Measurements from ENCODE around the gene NKAIN4.

Gene NKAIN4

GRCh38 chr20:63287697-63288580 lies 33.7 kb upstream of the NKAIN4 start:
- DNase-seq, result no peak

GRCh38 chr20:63286781-63287696 lies 32.8 kb upstream of the NKAIN4 start:
- DNase-seq, result no peak

GRCh38 chr20:63285636-63286615 lies 31.7 kb upstream of the NKAIN4 start:
- DNase-seq, result no peak

- DNase-seq, result no peak
Measured at GRCh38 chr20:63284981-63285524, 30.8 kb upstream of the NKAIN4 start.

- no peak for DNase-seq
Measured at GRCh38 chr20:63284544-63284949, 30.3 kb upstream of the NKAIN4 start.

GRCh38 chr20:63284083-63284440 lies 29.8 kb upstream of the NKAIN4 start:
- no peak for DNase-seq

- DNase-seq, result no peak
Measured at GRCh38 chr20:63283397-63284082, 29.3 kb upstream of the NKAIN4 start.

GRCh38 chr20:63282946-63283345 lies 28.7 kb upstream of the NKAIN4 start:
- no peak for DNase-seq

GRCh38 chr20:63281742-63282665 lies 27.7 kb upstream of the NKAIN4 start:
- no peak for DNase-seq

- no peak for DNase-seq
Measured at GRCh38 chr20:63280929-63281545, 26.8 kb upstream of the NKAIN4 start.

GRCh38 chr20:63280371-63280770 lies 26.1 kb upstream of the NKAIN4 start:
- no peak for DNase-seq

GRCh38 chr20:63279931-63280330 lies 25.7 kb upstream of the NKAIN4 start:
- DNase-seq, result no peak

GRCh38 chr20:63278661-63279060 lies 24.4 kb upstream of the NKAIN4 start:
- no peak for DNase-seq

GRCh38 chr20:63277466-63278272 lies 23.4 kb upstream of the NKAIN4 start:
- DNase-seq, result no peak

GRCh38 chr20:63276956-63277355 lies 22.7 kb upstream of the NKAIN4 start:
- DNase-seq, result no peak

- no peak for DNase-seq
Measured at GRCh38 chr20:63275825-63276224, 21.6 kb upstream of the NKAIN4 start.

- DNase-seq, result no peak
Measured at GRCh38 chr20:63274381-63275228, 20.3 kb upstream of the NKAIN4 start.

All from fibroblast of skin of scalp (primary cell).